Measurements from ENCODE around the gene NCKAP5.

NCKAP5 gene

DNA sequence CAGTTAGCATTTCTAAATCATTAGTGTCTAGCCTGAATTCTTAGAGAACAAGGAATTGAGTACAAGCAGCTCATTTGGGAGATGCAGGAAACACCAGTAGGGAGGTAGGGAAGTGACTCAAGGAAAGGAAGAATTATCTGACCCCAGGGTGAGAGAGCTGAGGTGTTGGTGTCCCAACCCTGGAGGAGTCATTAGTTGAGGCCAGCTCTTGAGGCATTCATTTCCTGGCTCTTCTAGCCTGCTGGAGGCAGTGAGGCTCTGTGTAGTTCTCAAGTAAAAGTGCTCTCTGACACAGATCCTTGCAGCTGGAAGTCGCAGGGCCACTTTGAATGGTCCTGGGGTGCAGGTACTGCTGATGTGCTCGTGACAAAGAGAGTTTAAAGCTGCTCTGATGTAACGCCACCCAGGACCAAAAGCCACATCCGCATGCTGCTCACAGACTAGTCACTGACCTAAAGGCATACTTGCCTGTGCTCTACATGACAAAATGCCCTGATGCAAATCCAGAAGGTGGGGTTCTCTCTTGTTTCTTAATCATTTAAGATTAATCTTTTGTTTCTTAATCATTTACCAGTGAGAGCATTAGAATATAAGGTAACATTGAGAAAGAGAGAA lies 598.8 kb downstream of the NCKAP5 start:
- DNase-seq, result no peak

DNA sequence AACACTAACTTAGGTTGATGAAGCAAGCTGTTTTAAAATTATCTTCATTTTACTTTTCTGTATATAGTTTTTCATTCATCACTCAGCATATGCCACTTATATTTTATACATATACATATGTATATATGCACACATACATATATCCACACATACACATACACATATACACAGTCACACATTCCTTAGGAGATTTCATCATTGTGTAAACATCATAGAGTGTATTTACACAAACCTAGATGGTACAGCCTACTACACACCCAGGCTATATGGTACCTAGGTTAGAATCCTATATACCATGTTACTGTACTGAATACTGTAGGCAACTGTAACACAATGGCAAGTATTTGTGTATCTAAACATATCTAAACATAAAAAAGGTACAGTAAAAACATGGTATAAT lies 602.8 kb downstream of the NCKAP5 start:
- DNase-seq, result no peak

DNA sequence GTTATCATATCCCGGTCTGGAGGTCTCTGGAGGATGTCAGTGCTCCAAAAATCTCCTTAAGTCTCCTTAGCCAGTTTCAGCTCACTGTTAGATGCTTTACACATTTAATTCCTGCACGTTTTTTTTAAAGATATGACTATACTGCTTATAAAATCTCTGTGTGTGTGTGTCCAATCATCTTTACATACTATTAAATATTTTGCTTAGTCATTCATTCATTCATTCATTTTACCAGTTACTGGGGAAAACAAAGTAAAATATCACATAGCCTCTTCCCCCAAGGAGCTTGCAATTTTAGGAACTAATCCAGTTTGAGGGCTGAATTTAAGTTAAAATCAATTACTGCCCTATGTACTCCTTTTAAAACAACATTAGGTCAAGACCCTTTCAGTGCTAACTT lies 605.1 kb downstream of the NCKAP5 start:
- no peak for DNase-seq

DNA sequence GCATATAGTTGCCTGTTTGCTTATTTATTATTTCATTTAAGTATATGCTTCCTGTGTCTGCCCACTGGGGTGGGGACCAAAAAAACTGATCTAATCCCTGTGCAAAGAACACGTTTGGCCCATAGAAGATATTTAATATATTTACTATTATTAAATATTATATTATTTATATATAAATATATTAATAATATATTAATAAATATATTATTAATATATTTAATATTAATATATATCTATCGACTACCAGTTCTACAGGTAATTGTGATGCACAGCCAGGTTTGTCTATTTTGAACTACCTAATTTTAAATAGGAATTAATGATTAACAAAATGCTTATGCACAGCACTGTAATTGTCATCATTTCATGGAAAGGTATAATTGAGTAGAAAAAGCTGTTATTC lies 609.4 kb downstream of the NCKAP5 start:
- DNase-seq, result no peak

DNA sequence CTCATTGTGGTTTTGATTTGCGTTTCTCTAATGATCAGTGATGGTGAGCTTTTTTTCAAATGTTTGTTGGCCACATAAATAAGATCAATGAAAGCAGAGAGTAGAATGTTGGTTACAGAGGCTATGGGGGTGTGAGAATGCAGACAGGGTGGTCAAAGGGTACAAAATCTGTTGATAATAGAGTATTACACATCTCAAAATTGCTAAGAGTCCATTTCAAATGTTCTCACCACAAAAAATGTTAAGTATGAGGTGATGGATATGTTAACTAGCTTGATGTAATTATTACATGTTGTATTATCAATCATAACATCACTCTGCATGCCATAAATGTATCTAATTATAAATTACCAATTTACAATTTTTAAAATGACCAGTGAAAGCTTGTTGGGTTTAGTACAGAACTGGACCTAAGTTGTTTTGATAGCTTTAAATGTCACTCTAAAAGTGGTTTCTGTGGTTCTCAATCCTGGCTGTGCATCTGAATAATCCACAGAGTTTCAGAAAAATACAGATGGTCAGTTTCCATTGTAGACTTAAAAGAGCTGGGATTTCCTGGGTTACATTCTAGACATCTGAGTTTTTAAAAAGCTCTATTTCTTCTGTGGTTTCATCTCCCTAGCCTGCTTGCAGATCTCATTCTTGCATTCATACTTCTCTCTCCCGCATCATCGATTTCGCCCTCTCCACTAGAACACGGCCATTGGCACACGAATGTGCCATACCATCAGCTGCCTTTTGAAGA lies 612.2 kb downstream of the NCKAP5 start:
- DNase-seq, result no peak

DNA sequence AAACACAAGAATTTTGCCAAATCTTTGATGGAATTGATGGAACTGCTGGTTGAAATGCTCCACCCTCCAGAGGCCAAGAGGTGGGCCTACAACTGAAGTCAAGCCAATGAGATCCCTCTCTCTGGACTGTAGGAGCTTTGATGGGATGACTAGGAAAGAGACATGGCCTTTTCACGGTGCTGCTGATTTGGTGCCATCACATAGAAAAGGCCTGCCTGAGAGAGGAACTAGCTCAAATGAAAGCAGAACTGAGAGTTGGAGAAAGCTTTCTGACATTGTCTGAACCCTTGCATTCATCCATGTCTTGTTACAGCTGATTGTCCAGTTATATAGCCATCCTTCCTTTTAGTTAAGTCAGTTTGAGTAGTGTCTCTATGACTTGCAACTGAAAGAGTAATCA lies 614.5 kb downstream of the NCKAP5 start:
- no peak for DNase-seq

DNA sequence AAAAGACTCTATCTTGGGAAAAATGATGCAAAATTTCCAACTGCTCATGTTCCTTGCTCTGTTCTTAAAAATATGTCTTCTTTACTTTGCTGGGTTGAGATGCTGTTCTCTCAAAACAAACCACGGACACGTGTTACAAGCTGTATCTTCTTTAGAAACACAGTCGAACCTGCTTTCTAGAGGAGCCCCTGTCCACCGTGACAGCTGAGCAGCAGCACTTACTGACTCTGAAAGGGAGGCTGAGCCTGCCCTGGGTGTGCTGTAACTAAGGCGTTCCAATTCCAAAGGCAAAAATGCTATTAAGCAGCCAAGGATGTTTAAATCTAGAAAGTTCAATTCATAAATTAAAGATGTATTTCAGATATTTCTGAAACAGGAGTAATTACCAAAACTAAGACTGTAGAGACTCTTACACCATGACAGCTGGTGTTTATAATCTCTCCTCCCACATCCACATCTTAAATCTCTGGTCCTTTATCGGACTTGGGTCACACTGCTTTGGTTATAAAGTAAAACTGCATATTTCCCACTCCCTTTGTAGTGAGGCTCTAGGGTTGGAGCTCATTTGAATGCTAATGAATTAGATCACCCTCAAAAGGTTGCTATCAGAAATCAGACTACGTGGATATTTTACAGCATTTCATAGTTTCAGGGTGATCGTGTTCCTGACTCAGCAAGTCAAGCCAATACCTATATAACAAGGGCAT lies 617.1 kb downstream of the NCKAP5 start:
- no peak for DNase-seq

DNA sequence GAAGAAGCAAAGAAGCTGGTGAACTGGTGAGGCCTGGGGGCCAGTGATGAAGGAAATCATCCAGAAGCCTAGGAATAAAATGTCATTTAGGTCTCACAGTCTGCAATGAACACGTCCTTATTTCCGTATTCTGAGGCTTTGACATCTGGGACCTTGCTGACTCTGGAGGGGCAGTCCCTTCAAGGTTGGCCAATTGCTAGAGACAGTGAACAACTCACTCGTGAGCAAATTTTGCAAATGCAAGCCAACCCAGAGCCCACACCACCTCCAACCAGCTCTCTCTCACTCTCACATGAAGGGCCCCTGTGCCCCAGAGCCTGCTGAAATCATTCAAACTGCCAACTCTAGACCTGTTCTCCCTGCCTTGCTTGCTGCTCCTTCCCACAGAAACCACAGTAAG lies 619.2 kb downstream of the NCKAP5 start:
- DNase-seq, result no peak

DNA sequence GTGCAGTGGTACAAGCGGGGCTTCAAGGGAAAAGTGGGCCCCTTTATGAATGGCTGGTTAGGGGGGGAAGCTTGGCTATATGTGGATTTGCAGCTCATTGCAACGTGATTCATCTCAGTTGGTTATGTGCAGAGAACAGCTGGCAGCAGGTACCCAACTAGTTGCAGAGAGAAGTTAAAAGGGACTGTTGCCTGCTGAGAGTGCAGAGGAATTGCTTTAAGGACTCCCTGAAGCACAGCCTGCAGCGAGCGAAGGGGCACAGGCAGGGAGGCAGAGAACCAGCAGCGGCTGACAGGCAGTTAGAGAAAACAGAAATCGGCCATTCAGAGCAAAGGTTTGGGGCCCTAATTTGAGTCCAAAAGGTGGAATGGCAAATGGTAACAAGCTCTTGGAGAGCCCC lies 620.1 kb downstream of the NCKAP5 start:
- no peak for DNase-seq

DNA sequence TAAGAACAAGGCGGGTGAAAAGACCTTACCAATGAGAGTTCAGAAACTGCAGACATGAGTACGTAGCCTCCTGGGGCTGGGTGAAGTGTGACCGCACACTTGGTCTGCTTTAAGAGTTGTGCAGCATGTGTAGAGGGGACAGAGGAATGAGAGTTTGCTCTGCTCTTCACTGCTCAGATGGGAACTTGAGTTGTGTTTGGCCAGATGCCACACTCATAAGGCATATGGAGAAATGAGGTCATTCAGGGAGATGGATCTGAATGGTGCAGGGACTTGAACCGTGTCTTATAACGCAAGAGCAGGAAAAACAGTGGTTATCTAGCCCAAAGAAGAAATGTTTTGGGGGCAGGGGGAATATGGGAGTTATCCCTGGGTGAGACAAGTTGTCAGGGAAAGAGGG lies 624.4 kb downstream of the NCKAP5 start:
- no peak for DNase-seq

DNA sequence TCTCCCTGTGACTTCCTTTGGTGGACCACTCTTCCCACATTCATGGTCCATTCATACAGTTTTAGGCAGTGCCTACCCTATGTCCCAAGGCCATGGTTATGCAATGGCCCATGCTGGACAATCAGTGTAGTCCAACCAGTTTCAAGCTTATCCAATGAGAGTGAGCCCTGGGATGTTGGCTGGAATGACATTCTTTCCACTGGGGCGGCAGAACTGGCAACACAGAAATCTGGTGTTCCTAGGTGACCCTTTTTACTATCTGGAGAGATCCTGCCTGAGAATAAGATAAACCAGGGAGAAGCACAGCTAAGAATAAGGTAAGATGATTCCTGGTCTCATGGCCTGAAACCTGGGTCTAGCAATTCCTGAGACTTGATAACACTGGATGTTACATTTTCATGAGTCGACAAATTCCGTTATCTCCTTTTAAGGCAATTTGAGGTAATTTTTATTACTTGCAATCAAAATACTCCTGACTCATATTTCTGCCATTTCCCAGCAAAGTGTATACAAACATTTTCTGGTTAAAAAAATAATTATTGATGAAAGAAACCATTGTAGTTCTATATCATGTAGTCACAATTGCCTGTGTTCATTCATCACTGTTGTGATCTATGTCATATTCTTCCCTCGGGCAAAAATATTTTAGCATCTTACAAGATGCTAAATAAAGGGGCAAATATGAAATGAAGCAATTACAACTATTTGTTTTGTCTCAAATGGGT lies 626.8 kb downstream of the NCKAP5 start:
- DNase-seq, result no peak

DNA sequence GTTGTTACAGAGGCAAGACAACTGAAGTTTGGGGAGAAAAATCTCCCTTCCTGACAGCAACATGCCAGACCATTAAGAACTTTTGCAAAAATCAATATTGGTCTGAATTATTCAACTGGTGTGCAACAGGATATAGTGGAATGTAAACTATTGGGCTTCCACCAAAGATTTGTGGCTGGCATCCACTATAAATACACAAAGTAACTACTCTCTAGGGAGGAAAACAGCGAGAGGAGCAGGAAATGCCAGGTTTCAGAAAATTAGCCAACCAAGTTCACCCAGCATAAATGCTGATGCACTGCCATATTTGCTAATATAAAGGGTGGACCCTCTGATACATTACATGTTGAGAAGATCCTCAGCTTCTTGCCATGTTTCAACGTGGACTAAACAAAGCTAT lies 630.6 kb downstream of the NCKAP5 start:
- DNase-seq, result no peak

DNA sequence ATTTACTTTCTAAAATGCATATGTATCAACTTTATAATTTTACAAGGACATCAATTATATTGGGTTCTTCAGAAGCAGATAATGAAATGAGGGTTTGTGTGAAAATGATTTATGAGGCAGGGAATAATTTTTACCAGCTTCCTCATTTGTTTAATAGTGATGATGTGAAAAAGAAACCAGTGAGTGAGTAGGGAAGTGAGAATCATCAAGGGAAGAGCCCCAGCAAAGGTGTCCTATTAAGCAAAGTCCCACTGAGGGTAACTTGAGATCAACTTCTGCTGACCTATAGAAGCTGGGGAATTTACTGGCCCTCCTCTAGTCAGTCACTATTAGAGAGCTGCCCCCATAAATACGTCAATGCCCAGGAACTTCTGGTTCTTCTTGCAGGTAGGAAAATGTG lies 631.5 kb downstream of the NCKAP5 start:
- DNase-seq, result no peak

DNA sequence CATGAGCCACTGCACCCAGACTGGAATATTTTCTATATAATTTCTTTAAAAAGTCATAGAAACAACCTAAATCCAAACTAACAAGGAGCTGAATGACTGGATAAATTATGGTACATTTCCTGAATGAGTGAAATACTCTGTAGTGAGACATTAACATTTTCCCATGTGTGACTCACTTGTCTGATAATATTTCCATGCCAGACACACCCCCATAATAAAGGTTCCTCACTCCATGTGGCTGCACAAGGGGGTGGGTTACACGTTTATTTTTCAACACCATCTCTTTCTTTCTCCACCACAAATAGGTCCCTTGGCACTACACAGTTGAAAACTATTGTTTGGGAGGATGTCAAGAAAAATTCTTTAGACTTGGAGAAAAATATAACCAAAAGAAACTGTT lies 632.0 kb downstream of the NCKAP5 start:
- no peak for DNase-seq

DNA sequence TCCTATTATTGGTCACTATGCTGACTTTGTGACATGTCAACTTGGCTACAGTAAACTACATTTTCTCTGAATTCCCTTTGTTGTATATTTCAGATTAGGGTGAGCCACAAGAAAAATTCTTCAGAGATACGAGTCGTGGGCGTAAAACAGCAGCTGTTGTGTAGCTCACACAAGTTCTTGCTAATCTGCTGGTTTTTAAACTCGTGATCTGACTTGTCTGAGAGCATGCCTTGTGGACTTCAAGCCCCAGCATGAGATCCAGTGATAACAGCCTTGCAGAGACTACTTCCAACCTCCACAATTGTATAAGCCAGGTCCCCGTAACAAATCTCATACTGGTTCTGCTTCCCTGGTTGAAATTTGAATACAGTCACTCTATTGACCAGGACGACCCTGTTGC lies 638.5 kb downstream of the NCKAP5 start:
- no peak for DNase-seq

DNA sequence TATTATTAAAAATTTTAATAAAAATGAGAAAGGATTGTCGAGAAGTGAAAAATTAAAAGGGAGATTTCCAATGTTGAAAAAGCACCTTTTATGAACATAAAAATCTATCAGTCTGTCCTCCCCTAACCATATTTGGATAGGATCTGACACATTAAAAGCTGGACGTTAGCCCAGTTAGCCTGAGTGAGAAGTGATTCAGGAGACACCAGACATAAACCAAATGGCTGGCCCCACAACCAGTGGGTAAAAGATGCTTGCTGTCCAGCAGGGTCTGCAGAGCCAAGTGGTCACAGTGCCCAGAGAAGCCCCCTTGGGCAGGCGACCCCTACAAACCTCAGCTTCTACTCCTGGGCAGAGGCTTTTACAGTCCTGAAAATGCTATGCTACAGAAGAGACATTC lies 644.5 kb downstream of the NCKAP5 start:
- DNase-seq, result no peak

DNA sequence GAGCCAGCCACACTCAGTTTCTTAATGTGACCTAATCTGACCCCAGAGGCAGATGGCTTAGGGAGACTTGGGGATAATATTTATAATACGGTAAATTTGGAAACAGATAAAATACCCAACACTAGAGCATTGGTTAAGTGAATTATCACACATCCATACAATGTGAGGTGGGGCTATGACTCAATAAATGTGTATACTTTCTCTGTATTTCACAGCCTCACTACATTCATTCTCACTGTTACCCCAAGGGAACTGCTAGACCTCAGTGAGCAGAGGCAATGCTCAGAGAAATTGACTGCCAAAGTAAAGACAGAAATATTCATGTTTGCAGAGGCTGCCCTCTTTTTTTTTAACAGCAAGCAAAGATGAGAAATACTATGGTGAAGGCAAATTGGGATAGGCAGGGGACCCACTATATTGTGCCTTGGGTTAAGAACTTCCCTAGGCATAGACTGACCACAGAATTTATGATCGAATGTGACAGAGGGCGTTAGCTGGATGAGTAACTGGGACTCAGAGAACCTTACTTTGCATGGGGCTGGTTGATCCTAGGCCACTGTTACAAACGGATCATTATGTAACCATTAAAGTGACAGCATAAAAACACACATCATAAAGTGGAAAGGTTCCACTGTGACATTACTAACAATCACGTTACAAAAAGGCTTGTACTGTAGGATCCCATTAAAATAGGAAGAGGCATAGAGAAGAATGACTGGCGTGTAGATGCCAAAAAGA lies 652.3 kb downstream of the NCKAP5 start:
- no peak for DNase-seq

DNA sequence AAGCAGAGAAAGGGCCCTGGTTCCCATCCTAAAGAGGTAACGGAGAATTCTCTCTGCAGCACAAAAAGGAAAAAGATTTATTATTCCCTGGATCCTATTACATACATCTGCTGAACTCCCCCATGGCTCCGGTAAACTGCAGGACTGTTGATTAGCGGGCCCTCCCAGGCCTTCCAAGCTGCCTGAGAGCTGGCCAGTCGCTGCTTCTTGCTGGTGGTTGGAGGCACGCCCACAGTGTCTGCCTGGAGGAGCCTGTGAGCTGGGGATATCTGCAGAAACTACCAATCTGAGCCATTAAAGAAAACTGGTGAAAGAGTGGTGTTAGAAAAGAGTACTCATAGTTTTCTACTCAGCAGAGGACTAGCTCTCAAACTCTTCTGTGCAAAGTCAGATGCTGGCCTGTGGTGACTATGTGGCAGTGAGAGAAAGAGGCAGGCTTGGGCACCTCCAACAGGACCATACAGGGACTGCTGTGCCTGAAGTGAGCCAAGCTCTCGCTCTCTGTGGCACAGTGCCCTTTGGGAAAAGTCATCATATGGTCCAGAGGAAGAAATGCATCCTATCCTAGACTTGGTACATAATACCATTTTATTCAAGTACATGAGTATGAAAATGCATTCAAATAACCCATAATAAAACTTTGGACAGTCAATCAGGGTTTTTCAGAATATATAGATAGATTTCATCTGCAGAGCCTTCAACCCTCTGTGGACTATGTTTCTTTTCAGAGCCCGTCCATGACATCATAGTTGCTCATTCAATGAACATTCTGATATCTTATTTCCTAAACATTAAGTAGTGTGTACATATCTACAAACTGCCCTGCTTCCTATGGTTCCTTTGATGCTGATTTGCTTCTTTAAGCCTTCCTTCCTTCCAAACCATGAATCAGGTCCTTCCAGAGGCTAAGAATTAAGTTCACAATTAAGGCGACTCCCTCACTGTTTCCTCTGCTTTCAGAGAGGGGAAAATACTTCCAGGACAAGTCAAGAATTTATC lies 656.2 kb downstream of the NCKAP5 start:
- DNase-seq, result no peak

DNA sequence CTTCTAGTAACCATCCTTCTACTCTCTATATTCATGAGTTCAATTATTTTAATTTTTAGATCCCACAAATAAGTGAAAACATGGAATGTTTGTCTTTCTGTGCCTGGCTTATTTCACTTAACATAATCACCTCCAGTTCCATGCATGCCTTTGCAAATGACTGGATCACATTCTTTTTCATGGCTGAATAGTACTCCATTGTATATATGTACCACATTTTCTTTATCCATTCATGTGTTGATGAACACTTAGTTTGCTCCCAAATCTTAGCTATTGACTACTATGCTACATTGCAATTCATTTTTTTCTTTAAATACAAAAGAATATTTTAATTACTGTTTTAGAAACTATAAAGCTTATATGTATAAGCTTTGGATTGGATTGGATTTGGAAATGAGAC lies 657.8 kb downstream of the NCKAP5 start:
- DNase-seq, result no peak

DNA sequence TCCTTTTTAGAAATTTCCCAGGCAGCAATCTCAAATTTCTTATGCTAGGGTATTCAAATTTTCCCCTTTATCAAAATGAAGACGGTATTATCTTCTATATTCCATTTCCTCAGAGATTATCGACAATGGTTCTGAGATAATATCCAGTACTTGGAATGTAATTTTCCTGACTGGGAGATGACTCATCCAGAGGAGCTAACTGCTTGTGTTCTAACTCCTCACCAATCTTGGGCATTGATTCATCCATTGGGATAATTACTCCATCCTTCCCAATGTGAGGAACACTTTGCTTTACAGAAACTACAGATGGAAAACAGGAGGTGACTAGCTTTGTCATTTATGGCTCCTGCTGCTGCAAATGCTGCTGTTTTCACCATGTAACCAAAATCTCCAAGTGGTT lies 658.8 kb downstream of the NCKAP5 start:
- no peak for DNase-seq

DNA sequence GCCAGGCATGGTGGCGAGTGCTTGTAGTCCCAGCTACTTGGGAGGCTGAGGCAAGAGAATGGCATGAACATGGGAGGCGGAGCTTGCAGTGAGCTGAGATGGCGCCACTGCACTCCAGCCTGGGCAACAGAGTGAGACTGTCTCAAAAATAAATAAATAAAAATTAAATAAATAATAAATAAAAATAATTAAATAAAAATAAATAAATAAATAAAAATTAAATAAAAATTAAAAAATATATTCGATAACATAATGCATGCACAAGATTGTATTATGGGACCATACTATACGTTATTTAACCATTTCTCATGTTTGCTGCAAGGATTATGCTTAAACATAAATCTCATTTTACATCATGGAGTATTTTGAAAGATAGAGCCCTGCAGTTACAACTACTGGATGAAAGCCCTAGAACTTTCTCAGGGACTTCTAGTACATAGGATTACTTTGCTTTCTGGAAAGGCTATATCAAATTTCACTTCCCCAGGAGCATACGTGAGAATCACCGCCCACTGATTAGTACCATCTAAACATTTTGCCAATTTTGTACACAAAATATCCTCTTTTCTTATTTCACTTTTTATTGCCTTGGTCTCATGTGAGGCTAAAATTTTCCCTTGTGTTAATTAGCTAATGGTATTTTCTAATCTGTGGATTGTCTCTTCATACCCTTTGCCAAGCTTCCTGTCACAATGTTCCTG lies 664.0 kb downstream of the NCKAP5 start:
- DNase-seq, result no peak
